Myocyte (in vitro differentiated cells): Measurements from ENCODE around the gene CGB8. TPM values are rescaled to one million over a fixed set of nuclear protein-coding genes. Genes with fewer than 3 reads are reported as not detected.

ENCODE experiments used
- DNase-seq: peaks from one replicate; pipeline ENCODE4 v3.0.0-alpha.2; 2012; ENCODE audit warnings: low read depth
- microRNA-seq: library from miRNA; unstranded; fragments of <30 nt; microRNA quantifications from one replicate; pipeline ENCODE4, GENCODE V29; 2016
- total RNA-seq: library from RNA; depleted of rRNA; stranded (reverse); fragments of >200 nt; gene quantifications from 2 replicates; pipeline ENCODE4 v1.2.3, GENCODE V29; 2014

Gene CGB8
- total RNA-seq, 1 donor from 2014 or later: not detected

- no peak for DNase-seq
Observed at GRCh38 chr19:49010453-49010852, 38.5 kb downstream of the CGB8 start.

- DNase-seq: no peak
Observed at GRCh38 chr19:49009828-49010227, 39.1 kb downstream of the CGB8 start.

GRCh38 chr19:49006905-49007304 lies 42.0 kb downstream of the CGB8 start:
- no peak for DNase-seq

GRCh38 chr19:49004964-49005614 lies 43.8 kb downstream of the CGB8 start:
- DNase-seq: no peak

GRCh38 chr19:49004133-49004532 lies 44.8 kb downstream of the CGB8 start:
- no peak for DNase-seq

GRCh38 chr19:48999481-49000325 lies 49.2 kb downstream of the CGB8 start:
- peak; percentile 60 for DNase-seq

GRCh38 chr19:48997972-48998371 lies 50.9 kb downstream of the CGB8 start:
- DNase-seq: peak; percentile 72

Small RNA genes lying within 50 kb of the gene (microRNA-seq; reads per million reads assigned to microRNA genes)
- not detected for gene MIR6798

Other genes starting within 250 kb of the CGB8 start
- 29.7 and 34.1 TPM in 2 replicates for gene BCAT2, start 238.1 kb downstream of the CGB8 start, total RNA-seq
- 0.59 TPM in 1 of 2 replicates, not detected in the other for gene HSD17B14, start 212.6 kb downstream of the CGB8 start, total RNA-seq
- gene PLEKHA4, start 180.5 kb downstream of the CGB8 start, total RNA-seq: 25.5 and 29.5 TPM in 2 replicates
- gene PPP1R15A, start 176.7 kb downstream of the CGB8 start, total RNA-seq: 62.2 and 81.7 TPM in 2 replicates
- gene TULP2, start 150.4 kb downstream of the CGB8 start, total RNA-seq: not detected in 2 replicates
- gene NUCB1, start 148.8 kb downstream of the CGB8 start, total RNA-seq: 178 and 199 TPM in 2 replicates
- 0.32 TPM in 1 of 2 replicates, not detected in the other for gene DHDH, start 115.4 kb downstream of the CGB8 start, total RNA-seq
- 59.7 and 78.0 TPM in 2 replicates for gene BAX, start 94.2 kb downstream of the CGB8 start, total RNA-seq
- gene FTL, start 83.8 kb downstream of the CGB8 start, total RNA-seq: 1,692 and 1,792 TPM in 2 replicates
- 358 and 408 TPM in 2 replicates for gene GYS1, start 55.8 kb downstream of the CGB8 start, total RNA-seq
- gene RUVBL2, start 55.2 kb downstream of the CGB8 start, total RNA-seq: 94.7 and 106 TPM in 2 replicates
- not detected in 2 replicates for gene LHB, start 32.0 kb downstream of the CGB8 start, total RNA-seq
- gene CGB3, start 24.8 kb downstream of the CGB8 start, total RNA-seq: not detected in 2 replicates
- gene CGB2, start 17.2 kb downstream of the CGB8 start, total RNA-seq: not detected in 2 replicates
- not detected in 2 replicates for gene CGB1, start 12.2 kb downstream of the CGB8 start, total RNA-seq
- not detected in 2 replicates for gene CGB5, start 5.3 kb downstream of the CGB8 start, total RNA-seq
- gene CGB7, start 8.6 kb upstream of the CGB8 start, total RNA-seq: 0.29 TPM in 1 of 2 replicates, not detected in the other
- gene NTF4, start 15.7 kb upstream of the CGB8 start, total RNA-seq: not detected in 2 replicates
- 0.21 and 1.3 TPM in 2 replicates for gene KCNA7, start 23.6 kb upstream of the CGB8 start, total RNA-seq
- gene SNRNP70, start 36.3 kb upstream of the CGB8 start, total RNA-seq: 312 and 331 TPM in 2 replicates
- 22.1 and 44.2 TPM in 2 replicates for gene LIN7B, start 65.3 kb upstream of the CGB8 start, total RNA-seq
- gene C19orf73, start 70.0 kb upstream of the CGB8 start, total RNA-seq: not detected in 2 replicates
- 10.2 and 12.5 TPM in 2 replicates for gene PPFIA3, start 70.4 kb upstream of the CGB8 start, total RNA-seq
- gene HRC, start 106.3 kb upstream of the CGB8 start, total RNA-seq: 375 and 578 TPM in 2 replicates
- gene TRPM4, start 108.7 kb upstream of the CGB8 start, total RNA-seq: 14.3 and 18.6 TPM in 2 replicates